Measurements from ENCODE around the gene LRRC30.

DNA sequence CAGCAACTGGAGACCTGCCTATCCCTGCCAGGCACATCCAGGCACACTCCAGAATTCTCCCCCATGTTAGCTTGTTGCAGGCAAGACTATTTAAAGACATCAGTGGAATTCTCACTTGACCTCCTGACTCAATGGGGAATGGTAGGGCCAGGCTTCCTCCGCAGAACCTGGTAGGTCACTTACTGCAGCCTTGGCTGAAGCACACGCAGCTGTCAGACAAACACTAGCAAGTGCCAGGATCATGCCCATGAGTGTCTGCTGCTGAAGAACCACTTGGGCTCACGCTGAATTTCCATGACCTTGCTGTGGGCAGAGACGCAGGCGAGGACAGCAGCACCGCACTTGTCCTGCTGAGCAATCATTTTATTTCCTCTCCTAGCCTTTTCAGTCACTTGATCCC, 3.2 kb downstream of the LRRC30 start:
- no peak for TF ChIP-seq EZH2phosphoT487 (IDR thresholded peaks at IDR 0.05; ENCODE audit: low read length)
- TF ChIP-seq, protein P1, sequence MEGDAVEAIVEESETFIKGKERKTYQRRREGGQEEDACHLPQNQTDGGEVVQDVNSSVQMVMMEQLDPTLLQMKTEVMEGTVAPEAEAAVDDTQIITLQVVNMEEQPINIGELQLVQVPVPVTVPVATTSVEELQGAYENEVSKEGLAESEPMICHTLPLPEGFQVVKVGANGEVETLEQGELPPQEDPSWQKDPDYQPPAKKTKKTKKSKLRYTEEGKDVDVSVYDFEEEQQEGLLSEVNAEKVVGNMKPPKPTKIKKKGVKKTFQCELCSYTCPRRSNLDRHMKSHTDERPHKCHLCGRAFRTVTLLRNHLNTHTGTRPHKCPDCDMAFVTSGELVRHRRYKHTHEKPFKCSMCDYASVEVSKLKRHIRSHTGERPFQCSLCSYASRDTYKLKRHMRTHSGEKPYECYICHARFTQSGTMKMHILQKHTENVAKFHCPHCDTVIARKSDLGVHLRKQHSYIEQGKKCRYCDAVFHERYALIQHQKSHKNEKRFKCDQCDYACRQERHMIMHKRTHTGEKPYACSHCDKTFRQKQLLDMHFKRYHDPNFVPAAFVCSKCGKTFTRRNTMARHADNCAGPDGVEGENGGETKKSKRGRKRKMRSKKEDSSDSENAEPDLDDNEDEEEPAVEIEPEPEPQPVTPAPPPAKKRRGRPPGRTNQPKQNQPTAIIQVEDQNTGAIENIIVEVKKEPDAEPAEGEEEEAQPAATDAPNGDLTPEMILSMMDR (IDR thresholded peaks at IDR 0.05; ENCODE audit: low read length): no peak
- no peak for TF ChIP-seq EZH2 (optimal IDR thresholded peaks at IDR 0.05; ENCODE audit: low read depth, low read length)
